GM12878 (cell line): ENCODE data around the gene TRAK2. TPM values are rescaled to one million over a fixed set of nuclear protein-coding genes. Genes with fewer than 3 reads are reported as not detected.
A peak's percentile ranks its signal among the peaks of the same experiment; 100 is the strongest.

Experiments used
- BACH1 ChIP-seq: fragments of 450-650 bp; IDR thresholded peaks from 2 replicates; pipeline ENCODE4 v1.6.1; 2017; ENCODE audit warnings: mild to moderate bottlenecking, borderline replicate concordance
- BMI1 ChIP-seq: fragments of 450-650 bp; IDR thresholded peaks from 2 replicates; pipeline ENCODE4 v1.6.1; 2016; ENCODE audit warnings: mild to moderate bottlenecking, moderate library complexity, borderline replicate concordance
- EP300 ChIP-seq, 2 experiments: fragments of 150-350 bp in 1 of 2; IDR thresholded peaks; 2 replicates each; pipeline ENCODE4 v1.6.1; 2011 to 2012; ENCODE audit warnings: low read depth in 2 of 2, low read length in 2 of 2, borderline replicate concordance in 1 of 2, improper control_type of control experiment in 1 of 2, inconsistent platforms in 1 of 2; ENCODE audit not compliant: control insufficient read depth in 1 of 2
- GABPA ChIP-seq: IDR thresholded peaks from 2 replicates; pipeline ENCODE4 v1.6.1; 2014; ENCODE audit warnings: antibody characterized with exemption, low read depth, mild to moderate bottlenecking, inconsistent platforms
- LARP7 ChIP-seq: fragments of 450-650 bp; IDR thresholded peaks from 2 replicates; pipeline ENCODE4 v1.6.1; 2017; ENCODE audit warnings: mild to moderate bottlenecking
- NFYA ChIP-seq: IDR thresholded peaks from 2 replicates; pipeline ENCODE4 v1.6.1; 2011; ENCODE audit warnings: low read depth, mild to moderate bottlenecking, low read length, improper control_type of control experiment, borderline replicate concordance
- NR2C1 ChIP-seq: fragments of 450-650 bp; IDR thresholded peaks from 2 replicates; pipeline ENCODE4 v1.6.1; 2017; ENCODE audit warnings: antibody characterized with exemption, mild to moderate bottlenecking, moderate library complexity
- SPI1 ChIP-seq: IDR thresholded peaks from 2 replicates; pipeline ENCODE4 v1.6.1; 2011; ENCODE audit warnings: low read depth, mild to moderate bottlenecking, low read length, moderate library complexity, borderline replicate concordance; ENCODE audit not compliant: insufficient read depth
- STAT1 ChIP-seq: fragments of 450-650 bp; conservative IDR thresholded peaks from 2 replicates; pipeline ENCODE4 v1.6.1; 2014; ENCODE audit warnings: antibody characterized with exemption, mild to moderate bottlenecking
- TCF7 ChIP-seq: IDR thresholded peaks from 2 replicates; pipeline ENCODE4 v1.6.1; 2014; ENCODE audit warnings: antibody characterized with exemption, borderline replicate concordance
- YBX1 ChIP-seq: fragments of 450-650 bp; IDR thresholded peaks from 2 replicates; pipeline ENCODE4 v1.6.1; 2016; ENCODE audit warnings: antibody characterized with exemption
- ZBED1 ChIP-seq: IDR thresholded peaks from 2 replicates; pipeline ENCODE4 v1.6.1; 2016; ENCODE audit warnings: borderline replicate concordance
- ZNF384 ChIP-seq: IDR thresholded peaks from 2 replicates; pipeline ENCODE4 v1.6.1; 2012; ENCODE audit warnings: low read depth, mild to moderate bottlenecking, low read length, improper control_type of control experiment, borderline replicate concordance
- polyA plus RNA-seq, 11 experiments: library from polyadenylated mRNA; depleted of rRNA in 4 of 11; unstranded in 6 of 11; stranded (reverse) in 5 of 11; fragments of >200 nt; fragmentation: Nextera tagmentation in 4 of 11; fragmentation: Illumina TruSeq in 1 of 11; extraction: Ambion mirVana in 4 of 11; extraction: Trizol in 1 of 11; gene quantifications; 1 replicate in 1 of 11; 2 replicates in 10 of 11; pipeline versions ENCODE4 v1.2.1 to v1.2.3, GENCODE V29; 2011 to 2016; ENCODE audit warnings: inconsistent platforms in 2 of 11, missing spikeins in 2 of 11, low read depth in 1 of 11
- total RNA-seq, 4 experiments: library from RNA; depleted of rRNA in 3 of 4; stranded (reverse); fragments of >200 nt in 3 of 4; fragmentation: Illumina TruSeq in 1 of 4; extraction: Trizol in 1 of 4; gene quantifications; 2 replicates each; pipeline versions ENCODE4 v1.2.1 to v1.2.3, GENCODE V29; 2013 to 2021
- TF ChIP-seq, protein P1 (sequence below): IDR thresholded peaks from 2 replicates; pipeline ENCODE4 v1.6.1; 2012; ENCODE audit warnings: low read depth, low read length, improper control_type of control experiment
- TF ChIP-seq, protein P2 (sequence below): IDR thresholded peaks from 2 replicates; pipeline ENCODE4 v1.6.1; 2011; ENCODE audit warnings: borderline replicate concordance, low read depth, mild to moderate bottlenecking, moderate library complexity, mixed read lengths, low read length; ENCODE audit not compliant: insufficient read depth; ENCODE audit errors: extremely low read length
- TF ChIP-seq, protein P3 (sequence below): fragments of 450-650 bp; formaldehyde crosslinking; IDR thresholded peaks from 2 replicates; pipeline ENCODE4 v1.4.0; 2022; ENCODE audit warnings: mild to moderate bottlenecking, moderate library complexity
- TF ChIP-seq, protein P4 (sequence below): fragments of 450-650 bp; IDR thresholded peaks from 2 replicates; pipeline ENCODE4 v1.6.1; 2018; ENCODE audit warnings: borderline replicate concordance, mild to moderate bottlenecking; ENCODE audit not compliant: partially characterized antibody
- TF ChIP-seq, protein P5 (sequence below): fragments of 450-650 bp; formaldehyde crosslinking; IDR thresholded peaks from 2 replicates; pipeline ENCODE4 v1.5.0; 2022; ENCODE audit warnings: mild to moderate bottlenecking, missing genetic modification characterization

Gene TRAK2
- total and polyA plus RNA-seq, 10 of the 15 experiments (the other 5 are each of a cell fraction or from before 2014, with no cell fraction given), result 5.2 to 20.0 (median 11.8) TPM

DNA sequence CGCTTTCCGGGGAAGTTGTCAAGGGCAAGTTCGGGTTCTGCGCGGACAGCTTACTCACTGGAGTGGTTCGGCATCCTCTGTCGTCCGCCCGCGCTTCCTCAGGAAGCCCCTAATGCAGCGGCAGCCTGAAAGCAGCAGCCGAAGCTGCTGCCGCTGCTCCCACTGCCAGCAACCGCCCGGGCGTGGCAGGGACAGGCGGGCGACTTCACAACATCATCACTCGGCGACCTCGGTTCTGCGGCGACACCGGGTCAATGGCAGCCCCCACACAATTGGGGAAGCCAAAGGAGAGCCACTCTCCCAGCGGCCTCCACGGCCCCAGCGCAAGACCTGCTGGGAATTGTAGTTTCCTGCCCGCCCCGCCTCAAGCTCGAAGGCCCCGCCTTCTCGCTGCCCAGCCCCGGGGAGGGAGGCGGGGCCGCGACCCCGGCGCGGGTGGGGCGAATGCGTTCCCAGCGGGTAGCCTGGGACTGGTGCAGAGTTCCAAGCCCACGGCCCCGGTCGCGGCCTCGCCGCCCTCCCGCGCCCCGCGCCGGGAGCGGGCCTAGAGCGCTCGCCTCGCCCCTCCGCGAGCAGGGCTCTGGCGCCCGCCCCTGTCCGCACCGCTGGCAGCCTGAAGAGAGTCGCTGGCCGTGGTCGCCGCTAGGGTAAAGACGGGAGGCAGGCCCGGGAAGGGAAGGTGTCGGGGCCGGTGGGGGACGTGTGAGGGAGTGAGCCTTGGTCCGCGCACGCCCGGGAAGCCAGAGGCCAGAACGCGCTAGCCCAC is at the start of gene TRAK2, which contains the start of gene STRADB (continued):
- TF ChIP-seq NFYA, result no peak
- no peak for TF ChIP-seq TCF7
- TF ChIP-seq, protein P1, sequence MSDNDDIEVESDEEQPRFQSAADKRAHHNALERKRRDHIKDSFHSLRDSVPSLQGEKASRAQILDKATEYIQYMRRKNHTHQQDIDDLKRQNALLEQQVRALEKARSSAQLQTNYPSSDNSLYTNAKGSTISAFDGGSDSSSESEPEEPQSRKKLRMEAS, result 0 out of 2 replicates have a peak, but pooled peaks have one; percentile 13
- TF ChIP-seq SPI1, result peak; percentile 69; the same call in 1 of the 2 replicates
- no peak for TF ChIP-seq BMI1
- TF ChIP-seq GABPA, result peak; percentile 63; the same call in 1 of the 2 replicates
- TF ChIP-seq EP300 (IDR thresholded peaks at IDR 0.05; ENCODE audit: borderline replicate concordance in 1 of 2, control insufficient read depth in 1 of 2, low read depth in 2 of 2, low read length in 2 of 2), result 0 out of 4 replicates have a peak, but pooled peaks of 1 of the 2 experiments have one; percentile 40
- TF ChIP-seq, protein P2, sequence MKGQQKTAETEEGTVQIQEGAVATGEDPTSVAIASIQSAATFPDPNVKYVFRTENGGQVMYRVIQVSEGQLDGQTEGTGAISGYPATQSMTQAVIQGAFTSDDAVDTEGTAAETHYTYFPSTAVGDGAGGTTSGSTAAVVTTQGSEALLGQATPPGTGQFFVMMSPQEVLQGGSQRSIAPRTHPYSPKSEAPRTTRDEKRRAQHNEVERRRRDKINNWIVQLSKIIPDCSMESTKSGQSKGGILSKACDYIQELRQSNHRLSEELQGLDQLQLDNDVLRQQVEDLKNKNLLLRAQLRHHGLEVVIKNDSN, result no peak
- TF ChIP-seq, protein P3, sequence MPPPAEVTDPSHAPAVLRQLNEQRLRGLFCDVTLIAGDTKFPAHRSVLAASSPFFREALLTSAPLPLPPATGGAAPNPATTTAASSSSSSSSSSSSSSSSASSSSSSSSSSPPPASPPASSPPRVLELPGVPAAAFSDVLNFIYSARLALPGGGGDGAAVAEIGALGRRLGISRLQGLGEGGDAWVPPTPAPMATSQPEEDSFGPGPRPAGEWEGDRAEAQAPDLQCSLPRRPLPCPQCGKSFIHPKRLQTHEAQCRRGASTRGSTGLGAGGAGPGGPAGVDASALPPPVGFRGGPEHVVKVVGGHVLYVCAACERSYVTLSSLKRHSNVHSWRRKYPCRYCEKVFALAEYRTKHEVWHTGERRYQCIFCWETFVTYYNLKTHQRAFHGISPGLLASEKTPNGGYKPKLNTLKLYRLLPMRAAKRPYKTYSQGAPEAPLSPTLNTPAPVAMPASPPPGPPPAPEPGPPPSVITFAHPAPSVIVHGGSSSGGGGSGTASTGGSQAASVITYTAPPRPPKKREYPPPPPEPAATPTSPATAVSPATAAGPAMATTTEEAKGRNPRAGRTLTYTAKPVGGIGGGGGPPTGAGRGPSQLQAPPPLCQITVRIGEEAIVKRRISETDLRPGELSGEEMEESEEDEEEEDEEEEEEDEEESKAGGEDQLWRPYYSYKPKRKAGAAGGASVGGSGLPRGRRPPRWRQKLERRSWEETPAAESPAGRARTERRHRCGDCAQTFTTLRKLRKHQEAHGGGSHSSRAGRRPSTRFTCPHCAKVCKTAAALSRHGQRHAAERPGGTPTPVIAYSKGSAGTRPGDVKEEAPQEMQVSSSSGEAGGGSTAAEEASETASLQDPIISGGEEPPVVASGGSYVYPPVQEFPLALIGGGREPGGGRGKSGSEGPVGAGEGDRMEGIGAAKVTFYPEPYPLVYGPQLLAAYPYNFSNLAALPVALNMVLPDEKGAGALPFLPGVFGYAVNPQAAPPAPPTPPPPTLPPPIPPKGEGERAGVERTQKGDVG (CRISPR knock-in tag), result no peak
- TF ChIP-seq BACH1, result peak; percentile 55
- no peak for TF ChIP-seq ZNF384
- no peak; the same call in 1 of the 2 replicates for TF ChIP-seq STAT1
- TF ChIP-seq LARP7, result peak; percentile 78
- TF ChIP-seq YBX1, result no peak
- TF ChIP-seq, protein P4, sequence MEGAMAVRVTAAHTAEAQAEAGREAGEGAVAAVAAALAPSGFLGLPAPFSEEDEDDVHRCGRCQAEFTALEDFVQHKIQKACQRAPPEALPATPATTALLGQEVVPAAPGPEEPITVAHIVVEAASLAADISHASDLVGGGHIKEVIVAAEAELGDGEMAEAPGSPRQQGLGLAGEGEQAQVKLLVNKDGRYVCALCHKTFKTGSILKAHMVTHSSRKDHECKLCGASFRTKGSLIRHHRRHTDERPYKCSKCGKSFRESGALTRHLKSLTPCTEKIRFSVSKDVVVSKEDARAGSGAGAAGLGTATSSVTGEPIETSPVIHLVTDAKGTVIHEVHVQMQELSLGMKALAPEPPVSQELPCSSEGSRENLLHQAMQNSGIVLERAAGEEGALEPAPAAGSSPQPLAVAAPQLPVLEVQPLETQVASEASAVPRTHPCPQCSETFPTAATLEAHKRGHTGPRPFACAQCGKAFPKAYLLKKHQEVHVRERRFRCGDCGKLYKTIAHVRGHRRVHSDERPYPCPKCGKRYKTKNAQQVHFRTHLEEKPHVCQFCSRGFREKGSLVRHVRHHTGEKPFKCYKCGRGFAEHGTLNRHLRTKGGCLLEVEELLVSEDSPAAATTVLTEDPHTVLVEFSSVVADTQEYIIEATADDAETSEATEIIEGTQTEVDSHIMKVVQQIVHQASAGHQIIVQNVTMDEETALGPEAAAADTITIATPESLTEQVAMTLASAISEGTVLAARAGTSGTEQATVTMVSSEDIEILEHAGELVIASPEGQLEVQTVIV, result peak; percentile 48
- TF ChIP-seq ZBED1, result no peak
- peak; percentile 90 for TF ChIP-seq NR2C1
- TF ChIP-seq, protein P5, sequence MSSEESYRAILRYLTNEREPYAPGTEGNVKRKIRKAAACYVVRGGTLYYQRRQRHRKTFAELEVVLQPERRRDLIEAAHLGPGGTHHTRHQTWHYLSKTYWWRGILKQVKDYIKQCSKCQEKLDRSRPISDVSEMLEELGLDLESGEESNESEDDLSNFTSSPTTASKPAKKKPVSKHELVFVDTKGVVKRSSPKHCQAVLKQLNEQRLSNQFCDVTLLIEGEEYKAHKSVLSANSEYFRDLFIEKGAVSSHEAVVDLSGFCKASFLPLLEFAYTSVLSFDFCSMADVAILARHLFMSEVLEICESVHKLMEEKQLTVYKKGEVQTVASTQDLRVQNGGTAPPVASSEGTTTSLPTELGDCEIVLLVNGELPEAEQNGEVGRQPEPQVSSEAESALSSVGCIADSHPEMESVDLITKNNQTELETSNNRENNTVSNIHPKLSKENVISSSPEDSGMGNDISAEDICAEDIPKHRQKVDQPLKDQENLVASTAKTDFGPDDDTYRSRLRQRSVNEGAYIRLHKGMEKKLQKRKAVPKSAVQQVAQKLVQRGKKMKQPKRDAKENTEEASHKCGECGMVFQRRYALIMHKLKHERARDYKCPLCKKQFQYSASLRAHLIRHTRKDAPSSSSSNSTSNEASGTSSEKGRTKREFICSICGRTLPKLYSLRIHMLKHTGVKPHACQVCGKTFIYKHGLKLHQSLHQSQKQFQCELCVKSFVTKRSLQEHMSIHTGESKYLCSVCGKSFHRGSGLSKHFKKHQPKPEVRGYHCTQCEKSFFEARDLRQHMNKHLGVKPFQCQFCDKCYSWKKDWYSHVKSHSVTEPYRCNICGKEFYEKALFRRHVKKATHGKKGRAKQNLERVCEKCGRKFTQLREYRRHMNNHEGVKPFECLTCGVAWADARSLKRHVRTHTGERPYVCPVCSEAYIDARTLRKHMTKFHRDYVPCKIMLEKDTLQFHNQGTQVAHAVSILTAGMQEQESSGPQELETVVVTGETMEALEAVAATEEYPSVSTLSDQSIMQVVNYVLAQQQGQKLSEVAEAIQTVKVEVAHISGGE (CRISPR knock-in tag), result no peak
